Body of pancreas (tissue), 4 donors: Measurements from ENCODE around the gene PTPRM. TPM values are rescaled to one million over a fixed set of nuclear protein-coding genes. Genes with fewer than 3 reads are reported as not detected.

Experiments used
- ATAC-seq: fragments of 150-250 bp; one replicate; pipeline ENCODE4 v1.9.1; 2016
- DNase-seq, 4 donors: peaks; one replicate each; pipeline ENCODE4 v3.0.0-alpha.2; 2019
- H3K27ac ChIP-seq, 4 donors: fragments of 200-600 bp; sonication (generic); 1 replicate in 3 of 4; 2 replicates in 1 of 4; pipeline versions ENCODE4 v1.5.1 to v1.6.1; 2016 to 2019; ENCODE audit warnings: mild to moderate bottlenecking in 1 of 4, mixed read lengths in 1 of 4, moderate library complexity in 1 of 4
- H3K27me3 ChIP-seq, 2 donors: fragments of 200-600 bp; sonication (generic); one replicate each; pipeline ENCODE4 v1.6.0; 2016; ENCODE audit warnings: mild to moderate bottlenecking in 1 of 2
- H3K36me3 ChIP-seq, 2 donors: fragments of 200-600 bp; sonication (generic); replicated peaks in 1 of 2; 2 replicates each; pipeline ENCODE4 v1.5.1; 2016; ENCODE audit warnings: low read depth in 2 of 2; ENCODE audit not compliant: insufficient read depth in 1 of 2
- H3K4me1 ChIP-seq: fragments of 200-600 bp; sonication (generic); one replicate; pipeline ENCODE4 v1.6.0; 2016
- H3K4me3 ChIP-seq, 2 donors: fragments of 200-600 bp; sonication (generic); 1 replicate in 1 of 2; 2 replicates in 1 of 2; pipeline ENCODE4 v1.5.1; 2016 to 2019
- H3K9me3 ChIP-seq, 3 donors: fragments of 200-600 bp; sonication (generic); 1 replicate in 2 of 3; 2 replicates in 1 of 3; pipeline ENCODE4 v1.5.1; 2016
- POLR2A ChIP-seq, 3 donors: fragments of 450-650 bp; IDR thresholded peaks; one replicate each; pipeline ENCODE4 v1.6.1; 2016; ENCODE audit warnings: antibody characterized with exemption in 3 of 3, mild to moderate bottlenecking in 2 of 3
- WGBS, 2 donors: methylation state at CpG; one replicate each; pipeline ENCODE4 v1.1.5; 2017; 5-methylcytosine and 5-hydroxymethylcytosine counted together
- intact Hi-C: fragments of 100-400 bp; cut with DNase I; formaldehyde crosslinking; loops from one replicate; pipeline ENCODE4 v1.15.1; 2023
- total RNA-seq, 2 donors: library from RNA; depleted of rRNA; stranded (reverse); fragments of >200 nt; gene quantifications; one replicate each; pipeline ENCODE4 v1.1.0, GENCODE V29; 2016
- TF ChIP-seq, protein P1 (sequence below), 7 experiments: fragments of 450-650 bp in 4 of 7; fragments of 200-600 bp in 3 of 7; sonication (generic) in 3 of 7; IDR thresholded peaks; one replicate each; pipeline ENCODE4 v1.5.1; 2016 to 2019; ENCODE audit warnings: antibody characterized with exemption in 7 of 7

PTPRM gene
- total RNA-seq, 2 donors from 2014 or later, result 38.2 to 48.0 TPM

DNA sequence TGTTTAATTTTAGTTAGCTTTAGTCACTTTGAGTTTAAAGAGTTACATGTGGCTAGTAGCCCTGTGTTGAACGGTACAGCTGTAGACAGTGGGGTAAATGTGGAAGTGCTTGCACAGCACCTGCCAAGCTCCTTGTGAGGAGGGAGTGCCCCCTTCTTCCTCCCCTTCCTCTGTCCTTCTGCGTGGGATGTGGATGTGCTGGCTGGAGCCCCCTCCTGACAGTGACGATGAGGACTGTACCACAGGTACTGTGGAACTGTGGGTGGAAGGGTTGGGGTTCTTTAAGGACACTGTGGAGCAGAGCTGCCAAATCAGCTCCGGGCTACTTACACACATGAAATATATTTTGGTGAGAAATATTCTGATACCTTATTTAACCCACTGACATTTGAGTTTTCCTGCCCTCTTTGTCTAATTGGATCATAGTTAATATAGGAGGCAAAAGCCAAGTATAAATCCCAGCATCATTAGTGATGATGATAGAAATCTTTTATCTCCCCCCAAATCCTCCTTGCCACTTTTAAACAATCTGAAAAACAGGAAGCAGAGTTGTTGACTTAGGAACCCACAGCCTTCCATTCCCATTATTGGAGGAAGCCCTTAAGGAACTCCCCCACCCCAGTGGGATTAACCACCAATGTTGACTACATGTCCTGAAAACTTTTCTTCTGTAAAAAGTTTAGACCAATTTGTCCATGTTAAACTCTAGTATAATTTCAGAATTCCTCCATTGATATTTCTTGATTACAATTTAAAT is 181.3 kb downstream of the PTPRM start:
- DNase-seq, result no peak
- Histone ChIP-seq H3K4me1 (peaks cover 29% of the 10 kb centered on the region), H3K27ac (no peak overlapping the region), H3K27me3 (no peaks in the 10 kb centered on the region), H3K36me3 (no peaks in the 10 kb centered on the region), H3K4me3 (no peak overlapping the region), H3K9me3 (no peaks in the 10 kb centered on the region)
- intact Hi-C loops, result no loop called here
- 36 to 43% methylated on average over 4 of the region's 4 CpGs for WGBS, 2 donors
- no peak for ATAC-seq
- TF ChIP-seq, protein P1, sequence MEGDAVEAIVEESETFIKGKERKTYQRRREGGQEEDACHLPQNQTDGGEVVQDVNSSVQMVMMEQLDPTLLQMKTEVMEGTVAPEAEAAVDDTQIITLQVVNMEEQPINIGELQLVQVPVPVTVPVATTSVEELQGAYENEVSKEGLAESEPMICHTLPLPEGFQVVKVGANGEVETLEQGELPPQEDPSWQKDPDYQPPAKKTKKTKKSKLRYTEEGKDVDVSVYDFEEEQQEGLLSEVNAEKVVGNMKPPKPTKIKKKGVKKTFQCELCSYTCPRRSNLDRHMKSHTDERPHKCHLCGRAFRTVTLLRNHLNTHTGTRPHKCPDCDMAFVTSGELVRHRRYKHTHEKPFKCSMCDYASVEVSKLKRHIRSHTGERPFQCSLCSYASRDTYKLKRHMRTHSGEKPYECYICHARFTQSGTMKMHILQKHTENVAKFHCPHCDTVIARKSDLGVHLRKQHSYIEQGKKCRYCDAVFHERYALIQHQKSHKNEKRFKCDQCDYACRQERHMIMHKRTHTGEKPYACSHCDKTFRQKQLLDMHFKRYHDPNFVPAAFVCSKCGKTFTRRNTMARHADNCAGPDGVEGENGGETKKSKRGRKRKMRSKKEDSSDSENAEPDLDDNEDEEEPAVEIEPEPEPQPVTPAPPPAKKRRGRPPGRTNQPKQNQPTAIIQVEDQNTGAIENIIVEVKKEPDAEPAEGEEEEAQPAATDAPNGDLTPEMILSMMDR (IDR thresholded peaks at IDR 0.05), result no peak
- TF ChIP-seq POLR2A (IDR thresholded peaks at IDR 0.05), result no peak

DNA sequence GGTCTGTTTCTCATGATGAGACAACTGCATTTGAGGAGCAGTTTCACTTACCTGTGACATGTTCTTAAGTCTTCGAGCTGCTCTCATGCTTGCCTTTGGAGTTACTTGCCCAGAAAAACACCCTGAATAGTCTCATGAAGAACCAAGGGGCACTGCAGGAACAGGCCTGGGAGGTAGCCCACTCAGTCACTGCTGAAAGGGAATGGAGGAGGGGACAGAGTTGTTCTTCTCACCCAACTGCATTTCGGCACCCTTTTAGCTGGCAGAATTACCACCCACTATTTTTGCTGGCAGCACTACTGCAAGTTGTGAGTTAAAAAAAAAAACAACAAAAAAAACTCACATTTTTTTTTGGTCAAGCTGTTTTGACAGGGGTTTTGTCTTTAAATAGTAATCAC is 181.9 kb downstream of the PTPRM start:
- Histone ChIP-seq H3K27me3 (no peaks in the 10 kb centered on the region), H3K4me3 (no peak overlapping the region), H3K27ac (peak overlapping the region in 2 of 4 donors; percentile 1 to 37), H3K36me3 (no peaks in the 10 kb centered on the region), H3K4me1 (peaks cover 29% of the 10 kb centered on the region), H3K9me3 (no peaks in the 10 kb centered on the region)
- no peak for DNase-seq
- WGBS, 2 donors, result 51 to 65% methylated on average over 2 of the region's 2 CpGs
- intact Hi-C loops, result no loop called here
- no peak for ATAC-seq
- TF ChIP-seq, protein P1 (IDR thresholded peaks at IDR 0.05), result no peak
- TF ChIP-seq POLR2A (IDR thresholded peaks at IDR 0.05), result no peak

DNA sequence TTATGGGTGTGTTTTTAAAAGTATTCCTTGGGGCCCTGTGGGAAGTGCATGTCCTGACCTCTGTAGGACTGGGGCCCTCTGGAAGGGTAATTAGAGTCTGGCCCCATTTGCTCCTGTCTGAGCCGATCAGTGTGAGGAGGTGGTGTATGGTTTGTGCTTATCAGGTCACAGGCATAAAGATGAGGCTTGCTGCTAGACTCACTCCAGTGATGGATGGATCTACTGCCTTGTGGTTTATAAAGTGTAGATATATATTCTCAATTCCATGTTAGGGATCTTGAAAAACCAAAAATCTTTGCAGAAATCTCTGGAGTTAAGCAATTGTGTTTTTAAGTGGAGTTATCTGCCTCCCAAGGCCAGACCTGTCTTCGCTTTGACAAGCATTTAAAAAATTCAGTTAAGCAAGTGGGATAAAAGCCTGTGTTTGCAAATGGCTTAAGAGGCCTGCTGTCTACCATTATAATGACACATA is 182.4 kb downstream of the PTPRM start:
- Histone ChIP-seq H3K4me1 (peaks cover 33% of the 10 kb centered on the region), H3K36me3 (no peaks in the 10 kb centered on the region), H3K9me3 (no peaks in the 10 kb centered on the region), H3K27ac (peak overlapping the region in 3 of 4 donors; percentile 1 to 37 (median 29)), H3K27me3 (no peaks in the 10 kb centered on the region), H3K4me3 (no peak overlapping the region)
- no peak for TF ChIP-seq POLR2A (IDR thresholded peaks at IDR 0.05)
- TF ChIP-seq, protein P1 (IDR thresholded peaks at IDR 0.05), result no peak
- intact Hi-C loops, result no loop called here
- WGBS, 2 donors, result 24 to 33% methylated on average over 2 of the region's 2 CpGs
- ATAC-seq (no peak), DNase-seq (no peak)

DNA sequence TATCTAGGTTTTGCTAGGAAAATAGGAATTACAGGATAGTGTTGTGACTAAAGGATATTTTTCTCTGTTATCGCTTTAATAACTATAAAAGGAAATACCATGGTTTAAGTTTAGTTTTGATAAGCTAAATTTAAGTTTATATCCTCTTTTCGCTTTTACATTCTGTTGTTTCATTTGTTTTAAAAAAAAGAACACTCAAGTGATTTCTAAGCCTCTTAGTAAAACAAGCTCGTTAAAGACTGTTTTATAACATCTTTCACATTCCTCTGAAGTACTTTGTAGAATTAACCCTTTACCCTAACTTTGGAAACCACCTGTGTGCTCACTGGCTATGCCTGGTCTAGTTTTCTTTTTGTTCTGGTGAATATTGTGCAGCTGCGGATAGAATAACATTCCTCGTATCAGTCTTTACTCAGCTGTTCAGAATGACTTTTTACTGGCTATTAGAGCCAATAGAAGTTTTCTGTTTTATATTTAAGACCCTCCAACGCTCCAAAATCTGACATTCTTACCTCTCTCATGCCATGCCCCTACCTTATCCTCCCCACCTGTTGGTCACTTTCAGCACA is 183.1 kb downstream of the PTPRM start:
- no peak for DNase-seq
- Histone ChIP-seq H3K4me3 (no peak overlapping the region), H3K36me3 (no peaks in the 10 kb centered on the region), H3K27me3 (no peaks in the 10 kb centered on the region), H3K9me3 (no peaks in the 10 kb centered on the region), H3K27ac (peak overlapping the region in 2 of 4 donors; percentile 1 to 37), H3K4me1 (peaks cover 39% of the 10 kb centered on the region)
- ATAC-seq, result no peak
- 34 to 38% methylated on average over 6 of the region's 6 CpGs for WGBS, 2 donors
- intact Hi-C loops, result no loop called here
- no peak for TF ChIP-seq POLR2A (IDR thresholded peaks at IDR 0.05)

DNA sequence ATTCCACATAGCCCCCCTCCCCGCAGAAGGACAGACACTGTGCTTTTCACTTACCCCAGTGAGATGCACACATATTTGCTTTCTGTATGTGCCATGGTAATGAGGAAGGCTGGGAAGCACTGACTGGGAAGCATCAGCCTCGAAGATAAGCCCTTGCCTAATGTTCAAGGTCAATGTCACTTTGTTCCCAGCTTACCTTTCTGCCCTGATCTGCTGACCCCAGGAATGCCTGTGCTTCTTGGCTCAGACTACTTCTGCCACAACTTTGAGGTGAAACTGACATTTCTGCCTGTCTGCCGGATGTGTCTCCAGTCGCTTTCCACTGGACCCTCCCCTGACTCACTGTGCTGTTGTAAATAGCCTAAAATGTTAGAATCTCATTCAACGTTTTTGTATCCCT is 183.8 kb downstream of the PTPRM start:
- Histone ChIP-seq H3K4me1 (peaks cover 47% of the 10 kb centered on the region), H3K9me3 (no peaks in the 10 kb centered on the region), H3K4me3 (no peak overlapping the region), H3K27me3 (no peaks in the 10 kb centered on the region), H3K27ac (peak overlapping the region in 2 of 4 donors; percentile 1 to 37), H3K36me3 (no peaks in the 10 kb centered on the region)
- WGBS, 2 donors, result 48 to 52% methylated on average over 5 of the region's 5 CpGs
- DNase-seq, result no peak
- intact Hi-C loops, result no loop called here
- no peak for TF ChIP-seq POLR2A (IDR thresholded peaks at IDR 0.05)
- TF ChIP-seq, protein P1 (IDR thresholded peaks at IDR 0.05), result no peak
- ATAC-seq, result no peak
